HL-60 (cell line): ENCODE results near the gene FHIT.

ENCODE experiments used
- DNase-seq, 2 experiments: peaks; one replicate each; pipeline ENCODE4 v3.0.0-alpha.2; 2010 to 2020; ENCODE audit warnings: low read depth in 1 of 2, low spot score in 1 of 2
- H3K27ac ChIP-seq: fragments of 250-450 bp; sonication (Bioruptor Pico); replicated peaks from 2 replicates; pipeline ENCODE4 v1.5.1; 2020; ENCODE audit warnings: mild to moderate bottlenecking, moderate library complexity
- H3K27me3 ChIP-seq: fragments of 250-450 bp; sonication (Bioruptor Pico); 2 replicates; pipeline ENCODE4 v1.5.1; 2021; ENCODE audit warnings: mild to moderate bottlenecking, moderate library complexity; ENCODE audit not compliant: insufficient read depth, poor library complexity, severe bottlenecking
- H3K4me3 ChIP-seq: replicated peaks from 2 replicates; pipeline ENCODE4 v1.5.1; 2011; ENCODE audit warnings: mild to moderate bottlenecking, control low read depth, low read length; ENCODE audit not compliant: insufficient read depth
- CTCF ChIP-seq: IDR thresholded peaks from one replicate; pipeline ENCODE4 v1.5.1; 2011; ENCODE audit warnings: low read length, control low read depth, inconsistent platforms; ENCODE audit not compliant: insufficient read depth
- GABPA ChIP-seq: IDR thresholded peaks from 2 replicates; pipeline ENCODE4 v1.6.1; 2012; ENCODE audit warnings: low read depth
- POLR2AphosphoS5 ChIP-seq: IDR thresholded peaks from 2 replicates; pipeline ENCODE4 v1.6.1; 2012; ENCODE audit warnings: low read depth
- SPI1 ChIP-seq: IDR thresholded peaks from 2 replicates; pipeline ENCODE4 v1.6.1; 2012; ENCODE audit warnings: low read depth, mild to moderate bottlenecking, borderline replicate concordance
- TF ChIP-seq, protein P1 (sequence below): IDR thresholded peaks from 2 replicates; pipeline ENCODE4 v1.6.1; 2012; ENCODE audit warnings: low read depth; ENCODE audit not compliant: insufficient replicate concordance

The FHIT gene

GRCh38 chr3:61074783-61075182 is 176.5 kb downstream of the FHIT start:
- Histone ChIP-seq H3K4me3 (no peak overlapping the region), H3K27ac (no peak overlapping the region), H3K27me3 (no peaks in the 10 kb centered on the region)
- no peak for DNase-seq
- TF ChIP-seq, protein P1, sequence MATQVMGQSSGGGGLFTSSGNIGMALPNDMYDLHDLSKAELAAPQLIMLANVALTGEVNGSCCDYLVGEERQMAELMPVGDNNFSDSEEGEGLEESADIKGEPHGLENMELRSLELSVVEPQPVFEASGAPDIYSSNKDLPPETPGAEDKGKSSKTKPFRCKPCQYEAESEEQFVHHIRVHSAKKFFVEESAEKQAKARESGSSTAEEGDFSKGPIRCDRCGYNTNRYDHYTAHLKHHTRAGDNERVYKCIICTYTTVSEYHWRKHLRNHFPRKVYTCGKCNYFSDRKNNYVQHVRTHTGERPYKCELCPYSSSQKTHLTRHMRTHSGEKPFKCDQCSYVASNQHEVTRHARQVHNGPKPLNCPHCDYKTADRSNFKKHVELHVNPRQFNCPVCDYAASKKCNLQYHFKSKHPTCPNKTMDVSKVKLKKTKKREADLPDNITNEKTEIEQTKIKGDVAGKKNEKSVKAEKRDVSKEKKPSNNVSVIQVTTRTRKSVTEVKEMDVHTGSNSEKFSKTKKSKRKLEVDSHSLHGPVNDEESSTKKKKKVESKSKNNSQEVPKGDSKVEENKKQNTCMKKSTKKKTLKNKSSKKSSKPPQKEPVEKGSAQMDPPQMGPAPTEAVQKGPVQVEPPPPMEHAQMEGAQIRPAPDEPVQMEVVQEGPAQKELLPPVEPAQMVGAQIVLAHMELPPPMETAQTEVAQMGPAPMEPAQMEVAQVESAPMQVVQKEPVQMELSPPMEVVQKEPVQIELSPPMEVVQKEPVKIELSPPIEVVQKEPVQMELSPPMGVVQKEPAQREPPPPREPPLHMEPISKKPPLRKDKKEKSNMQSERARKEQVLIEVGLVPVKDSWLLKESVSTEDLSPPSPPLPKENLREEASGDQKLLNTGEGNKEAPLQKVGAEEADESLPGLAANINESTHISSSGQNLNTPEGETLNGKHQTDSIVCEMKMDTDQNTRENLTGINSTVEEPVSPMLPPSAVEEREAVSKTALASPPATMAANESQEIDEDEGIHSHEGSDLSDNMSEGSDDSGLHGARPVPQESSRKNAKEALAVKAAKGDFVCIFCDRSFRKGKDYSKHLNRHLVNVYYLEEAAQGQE: no peak
- TF ChIP-seq SPI1: no peak
- TF ChIP-seq POLR2AphosphoS5: no peak
- no peak for TF ChIP-seq CTCF
- TF ChIP-seq GABPA: no peak

DNA sequence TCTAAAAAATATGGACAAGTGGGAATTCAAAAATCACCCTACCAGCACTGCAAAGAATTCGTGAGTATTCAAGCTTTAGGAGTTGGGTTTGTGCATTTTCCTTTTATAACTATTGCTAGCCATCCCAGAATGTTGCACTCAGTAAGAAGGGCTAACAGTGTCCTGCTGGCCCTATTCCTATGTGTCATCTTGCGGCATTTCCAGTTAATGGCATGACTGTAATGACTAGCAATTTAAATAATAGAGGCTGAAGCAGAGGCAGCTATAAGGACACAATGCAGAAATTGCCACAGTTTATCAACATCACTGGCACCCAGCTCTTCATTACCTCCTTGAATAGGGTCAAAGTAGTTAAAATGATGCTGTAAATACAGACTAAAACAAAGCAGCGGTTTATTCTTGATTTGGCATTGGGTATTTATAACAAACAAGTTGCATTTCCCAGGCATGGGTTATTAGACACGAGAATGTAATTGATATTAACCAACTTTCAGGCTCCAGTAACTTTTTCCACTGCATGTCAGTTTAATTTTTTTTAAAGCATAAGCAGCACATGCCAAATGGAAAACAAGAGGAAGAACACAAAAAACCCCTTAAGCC is 177.6 kb downstream of the FHIT start:
- TF ChIP-seq SPI1 (no peak), CTCF (no peak), POLR2AphosphoS5 (no peak), GABPA (no peak)
- TF ChIP-seq, protein P1: no peak
- no peaks in the 10 kb centered on the region for H3K27me3 ChIP-seq
- H3K27ac ChIP-seq: no peak overlapping the region
- H3K4me3 ChIP-seq: no peak overlapping the region
- no peak for DNase-seq

DNA sequence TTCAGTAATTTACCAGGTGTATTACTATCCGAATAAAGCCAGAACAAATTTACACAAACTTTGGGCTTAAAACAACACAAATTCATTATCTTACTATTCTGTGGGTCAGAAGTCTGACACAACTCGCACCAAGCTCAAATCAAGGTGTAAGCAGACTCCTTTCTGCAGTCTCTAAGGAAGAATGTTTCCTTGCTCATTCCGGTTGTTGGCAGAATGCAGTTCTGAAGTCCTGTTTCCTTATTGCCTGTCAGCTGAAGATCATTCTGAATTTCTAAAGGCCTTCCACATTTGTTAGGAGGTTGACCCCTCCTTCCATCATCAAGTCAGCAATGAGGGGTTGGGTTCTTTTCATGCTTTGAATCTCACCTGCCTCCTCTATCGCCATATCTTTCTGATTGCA is 183.2 kb downstream of the FHIT start:
- no peak for TF ChIP-seq SPI1
- TF ChIP-seq POLR2AphosphoS5: no peak
- TF ChIP-seq, protein P1: no peak
- TF ChIP-seq GABPA: no peak
- TF ChIP-seq CTCF: no peak
- H3K27ac ChIP-seq: no peak overlapping the region
- no peaks in the 10 kb centered on the region for H3K27me3 ChIP-seq
- H3K4me3 ChIP-seq: no peak overlapping the region
- no peak for DNase-seq
